ENCODE results near the gene GAS5.
A peak's percentile ranks its signal among the peaks of the same experiment; 100 is the strongest.
"Not testable (repeated sequence)": the region's sequence is repeated elsewhere in the genome, so short reads cannot be mapped to it uniquely, and the experiment has no call there.

GAS5 gene

GRCh38 chr1:173868266-173869020 lies 654 bp upstream of the GAS5 start, which contains the start of gene ZBTB37:
TSS of gene ZBTB37 (plus strand) at chr1:173868380. CDS start at chr1:173870226, 1,846 bp downstream.
- DNase-seq: peak; percentile 98

GRCh38 chr1:173867141-173867752 lies 542 bp downstream of the GAS5 start:
- DNase-seq: no peak

- peak; percentile 16 for DNase-seq
Measured at GRCh38 chr1:173866413-173867115, 1.2 kb downstream of the GAS5 start.

GRCh38 chr1:173865468-173866164 lies 2.2 kb downstream of the GAS5 start:
- DNase-seq: peak; percentile 13

GRCh38 chr1:173864179-173864867 lies 3.5 kb downstream of the GAS5 start:
- no peak for DNase-seq

- DNase-seq: no peak
Measured at GRCh38 chr1:173863224-173864161, 4.3 kb downstream of the GAS5 start.

GRCh38 chr1:173862769-173863223 lies 5.0 kb downstream of the GAS5 start:
- DNase-seq: peak; percentile 24

GRCh38 chr1:173862146-173862768 lies 5.5 kb downstream of the GAS5 start:
- DNase-seq: peak; percentile 26

- peak; percentile 28 for DNase-seq
Measured at GRCh38 chr1:173861731-173862145, 6.1 kb downstream of the GAS5 start.

- no peak for DNase-seq
Measured at GRCh38 chr1:173860065-173860464, 7.7 kb downstream of the GAS5 start.

GRCh38 chr1:173859547-173859946 lies 8.2 kb downstream of the GAS5 start:
- DNase-seq: not testable (repeated sequence)

- no peak for DNase-seq
Measured at GRCh38 chr1:173857363-173857917, 10.3 kb downstream of the GAS5 start.

GRCh38 chr1:173856903-173857302 lies 10.9 kb downstream of the GAS5 start:
- DNase-seq: no peak

GRCh38 chr1:173856014-173856413 lies 11.8 kb downstream of the GAS5 start:
- DNase-seq: no peak

- DNase-seq: no peak
Measured at GRCh38 chr1:173853074-173853473, 14.7 kb downstream of the GAS5 start.

- no peak for DNase-seq
Measured at GRCh38 chr1:173852105-173852504, 15.7 kb downstream of the GAS5 start.

- no peak for DNase-seq
Measured at GRCh38 chr1:173832748-173833147, 35.0 kb downstream of the GAS5 start.

GRCh38 chr1:173827611-173828010 lies 40.2 kb downstream of the GAS5 start:
- no peak for DNase-seq

GRCh38 chr1:173824315-173825081 lies 43.3 kb downstream of the GAS5 start, which contains the start of the genes CENPL and DARS2:
TSS of gene CENPL (minus strand) at chr1:173824883. CDS start at chr1:173811299, 13,584 bp downstream.
TSS of gene DARS2 (plus strand) at chr1:173824673. CDS start at chr1:173825230, 557 bp downstream.
- peak; percentile 98 for DNase-seq
